Duodenal mucosa (tissue), 2 donors: Measurements from ENCODE around the gene ELMOD1.

Experiments
- H3K27ac ChIP-seq: one replicate; pipeline ENCODE4 v1.7.0; 2013; ENCODE audit warnings: low read depth, low read length
- H3K27me3 ChIP-seq, 2 donors: one replicate each; pipeline ENCODE4 v1.7.0; 2013; ENCODE audit warnings: low read length in 2 of 2, control low read depth in 1 of 2; ENCODE audit not compliant: insufficient read depth in 2 of 2, control insufficient read depth in 1 of 2
- H3K36me3 ChIP-seq, 2 donors: one replicate each; pipeline ENCODE4 v1.7.0; 2013; ENCODE audit warnings: low read length in 2 of 2, control low read depth in 1 of 2; ENCODE audit not compliant: insufficient read depth in 2 of 2, control insufficient read depth in 1 of 2
- H3K4me1 ChIP-seq, 2 donors: one replicate each; pipeline ENCODE4 v1.7.0; 2013; ENCODE audit warnings: low read length in 2 of 2, control low read depth in 1 of 2; ENCODE audit not compliant: insufficient read depth in 2 of 2, control insufficient read depth in 1 of 2
- H3K4me3 ChIP-seq, 2 donors: one replicate each; pipeline ENCODE4 v1.7.0; 2013; ENCODE audit warnings: low read length in 2 of 2, low read depth in 1 of 2
- H3K9ac ChIP-seq, 2 donors: one replicate each; pipeline ENCODE4 v1.7.0; 2013; ENCODE audit warnings: low read length in 2 of 2, low read depth in 1 of 2
- H3K9me3 ChIP-seq, 2 donors: one replicate each; pipeline ENCODE4 v1.7.0; 2013; ENCODE audit warnings: low read length in 2 of 2, control low read depth in 1 of 2; ENCODE audit not compliant: control insufficient read depth in 1 of 2

ELMOD1 gene

GRCh38 chr11:107683061-107683460, 92.1 kb downstream of the ELMOD1 start:
- no peaks in the 10 kb centered on the region for H3K9me3 ChIP-seq
- H3K27me3 ChIP-seq: no peaks in the 10 kb centered on the region
- H3K36me3 ChIP-seq: no peaks in the 10 kb centered on the region
- no peak overlapping the region for H3K9ac ChIP-seq
- H3K4me1 ChIP-seq: no peaks in the 10 kb centered on the region
- H3K27ac ChIP-seq: no peak overlapping the region
- no peak overlapping the region for H3K4me3 ChIP-seq

DNA sequence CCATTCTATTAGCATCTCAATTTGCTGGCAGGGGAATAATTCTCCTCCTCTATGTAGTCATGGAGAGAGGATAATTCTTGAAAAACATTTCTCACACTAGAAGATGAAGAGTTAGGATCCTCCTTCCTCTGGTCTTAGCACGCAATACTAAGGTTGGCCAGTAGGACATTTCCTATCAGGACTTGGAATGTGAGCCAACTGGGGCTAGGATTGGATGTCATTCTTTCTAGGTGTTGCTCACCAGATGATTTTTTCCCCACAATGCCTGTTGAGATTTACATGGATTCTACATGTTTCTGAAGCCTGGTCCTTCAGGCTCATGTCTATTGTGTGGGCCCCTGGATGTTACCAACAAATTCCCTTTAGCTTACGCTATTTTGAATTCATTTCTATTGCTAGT, 92.9 kb downstream of the ELMOD1 start:
- no peak overlapping the region for H3K27ac ChIP-seq
- no peaks in the 10 kb centered on the region for H3K9me3 ChIP-seq
- H3K9ac ChIP-seq: no peak overlapping the region
- no peaks in the 10 kb centered on the region for H3K36me3 ChIP-seq
- no peaks in the 10 kb centered on the region for H3K4me1 ChIP-seq
- H3K27me3 ChIP-seq: no peaks in the 10 kb centered on the region
- no peak overlapping the region for H3K4me3 ChIP-seq

GRCh38 chr11:107688322-107688918, 97.5 kb downstream of the ELMOD1 start:
- peaks cover 0 to 9% of the 10 kb centered on the region in 2 donors for H3K27me3 ChIP-seq
- no peak overlapping the region for H3K9ac ChIP-seq
- H3K4me3 ChIP-seq: no peak overlapping the region
- H3K27ac ChIP-seq: no peak overlapping the region
- no peaks in the 10 kb centered on the region for H3K36me3 ChIP-seq
- no peaks in the 10 kb centered on the region for H3K4me1 ChIP-seq
- H3K9me3 ChIP-seq: no peaks in the 10 kb centered on the region

GRCh38 chr11:107689317-107690202, 98.6 kb downstream of the ELMOD1 start:
- Histone ChIP-seq H3K4me1 (no peaks in the 10 kb centered on the region), H3K27ac (no peak overlapping the region), H3K27me3 (peaks cover 0 to 9% of the 10 kb centered on the region in 2 donors), H3K9me3 (no peaks in the 10 kb centered on the region), H3K9ac (no peak overlapping the region), H3K36me3 (no peaks in the 10 kb centered on the region), H3K4me3 (no peak overlapping the region)

DNA sequence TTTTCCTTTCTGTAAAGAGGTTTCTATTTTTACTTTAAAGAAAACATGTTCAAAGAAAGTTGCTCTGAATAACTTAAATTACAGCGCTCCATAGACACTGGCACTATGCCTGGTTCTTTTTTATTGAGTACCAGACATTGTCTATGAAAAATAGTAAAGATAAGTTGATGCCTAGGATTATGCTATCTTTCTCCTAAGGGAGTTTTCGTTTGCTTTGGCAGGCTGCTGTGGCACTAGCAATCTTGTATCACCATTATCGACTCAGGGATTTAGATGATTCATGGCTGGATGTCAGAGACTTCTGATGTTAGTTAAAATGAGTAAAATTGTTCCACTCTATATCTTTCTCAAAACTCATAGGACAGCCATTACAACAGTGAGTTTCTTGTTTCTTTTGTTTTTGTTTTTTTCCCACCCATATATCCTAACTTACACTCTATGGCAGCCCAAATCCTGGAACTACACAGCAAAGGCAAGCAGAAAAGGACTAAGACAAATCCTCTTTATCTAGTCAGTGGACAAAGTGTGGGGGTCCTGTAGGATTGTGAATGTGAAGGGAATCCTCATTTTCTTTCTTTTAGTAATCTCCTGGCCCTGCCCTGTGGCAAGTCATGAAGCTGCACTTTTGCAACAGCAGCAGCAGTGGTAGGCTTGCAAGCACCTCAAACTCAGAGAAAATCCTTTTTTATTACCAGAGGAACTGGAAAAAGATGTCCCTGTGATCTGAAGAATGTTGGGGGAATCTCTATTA, 100.2 kb downstream of the ELMOD1 start:
- Histone ChIP-seq H3K27ac (no peak overlapping the region), H3K9ac (no peak overlapping the region), H3K4me3 (no peak overlapping the region), H3K4me1 (no peaks in the 10 kb centered on the region), H3K27me3 (peaks cover 0 to 9% of the 10 kb centered on the region in 2 donors), H3K36me3 (no peaks in the 10 kb centered on the region), H3K9me3 (no peaks in the 10 kb centered on the region)

- Histone ChIP-seq H3K27ac (no peak overlapping the region), H3K9ac (no peak overlapping the region), H3K4me1 (no peaks in the 10 kb centered on the region), H3K36me3 (no peaks in the 10 kb centered on the region), H3K4me3 (no peak overlapping the region), H3K9me3 (no peaks in the 10 kb centered on the region), H3K27me3 (peaks cover 0 to 9% of the 10 kb centered on the region in 2 donors)
Observed at GRCh38 chr11:107695446-107695845, 104.5 kb downstream of the ELMOD1 start.

DNA sequence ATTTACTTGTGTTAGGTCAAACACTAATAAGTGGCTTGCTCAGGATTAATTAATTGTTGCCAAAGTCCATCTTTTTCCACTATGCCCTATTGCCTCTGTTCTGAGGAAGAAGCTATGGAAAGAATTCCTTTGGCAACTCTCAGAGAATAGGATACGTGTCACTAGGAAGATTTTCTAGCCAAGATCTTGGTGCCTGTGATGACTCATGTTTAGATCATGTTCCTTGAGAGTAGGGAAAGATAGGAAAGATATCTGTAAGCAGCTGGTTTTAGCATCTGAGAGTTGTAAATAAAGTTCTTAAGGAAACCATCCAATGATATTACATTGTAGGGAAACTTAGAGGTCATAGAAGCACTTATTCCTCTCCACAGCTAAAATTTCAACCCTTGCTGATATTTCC, 105.2 kb downstream of the ELMOD1 start:
- no peaks in the 10 kb centered on the region for H3K9me3 ChIP-seq
- H3K4me1 ChIP-seq: no peaks in the 10 kb centered on the region
- no peak overlapping the region for H3K4me3 ChIP-seq
- peaks cover 0 to 6% of the 10 kb centered on the region in 2 donors for H3K27me3 ChIP-seq
- no peak overlapping the region for H3K9ac ChIP-seq
- no peak overlapping the region for H3K27ac ChIP-seq
- H3K36me3 ChIP-seq: no peaks in the 10 kb centered on the region

GRCh38 chr11:107697291-107697690, 106.3 kb downstream of the ELMOD1 start:
- no peaks in the 10 kb centered on the region for H3K4me1 ChIP-seq
- H3K27me3 ChIP-seq: no peaks in the 10 kb centered on the region
- no peak overlapping the region for H3K4me3 ChIP-seq
- H3K36me3 ChIP-seq: no peaks in the 10 kb centered on the region
- H3K9ac ChIP-seq: no peak overlapping the region
- no peak overlapping the region for H3K27ac ChIP-seq
- H3K9me3 ChIP-seq: no peaks in the 10 kb centered on the region

DNA sequence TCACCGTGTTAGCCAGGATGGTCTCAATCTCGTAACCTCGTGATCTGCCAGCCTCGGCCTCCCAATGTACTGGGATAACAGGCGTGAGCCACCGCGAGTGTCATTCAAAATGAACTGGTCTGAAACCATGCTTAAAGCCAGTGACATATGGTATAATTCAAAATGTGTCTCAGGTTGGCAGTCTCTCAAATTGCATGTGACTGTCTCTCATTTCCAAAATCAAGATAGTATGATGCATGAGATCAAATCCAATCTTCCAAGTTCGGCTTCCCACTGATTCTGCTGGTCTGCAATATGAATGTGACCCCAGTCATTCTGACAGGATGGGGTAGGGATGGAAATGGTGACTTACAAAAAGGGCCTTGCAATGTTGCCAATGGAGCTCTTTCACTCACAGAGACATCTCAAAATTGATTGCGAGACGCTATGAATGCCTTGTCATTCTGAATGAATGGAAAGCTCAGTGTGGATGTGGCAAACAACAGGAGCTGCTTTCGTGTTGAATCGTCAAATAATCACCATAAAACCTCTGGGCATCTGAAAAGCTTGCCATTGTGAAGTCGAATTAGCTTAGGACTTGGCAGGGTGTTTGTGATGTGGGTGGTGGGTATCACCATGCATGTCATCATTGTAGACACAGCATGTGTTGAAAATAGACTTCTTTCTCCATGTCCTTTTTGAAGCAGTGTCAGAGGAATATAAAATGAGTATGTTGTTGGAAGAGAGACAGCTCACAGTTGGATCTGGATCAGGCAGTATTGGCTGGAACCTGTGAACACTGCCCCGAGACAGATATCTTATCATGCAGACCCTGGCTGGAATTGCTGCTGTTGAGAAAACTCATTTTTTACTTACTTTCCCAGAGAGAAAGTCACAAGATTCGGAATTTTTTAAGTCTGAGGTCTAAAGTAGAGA, 108.7 kb downstream of the ELMOD1 start:
- no peak overlapping the region for H3K4me3 ChIP-seq
- no peaks in the 10 kb centered on the region for H3K9me3 ChIP-seq
- H3K4me1 ChIP-seq: no peaks in the 10 kb centered on the region
- no peak overlapping the region for H3K27ac ChIP-seq
- no peaks in the 10 kb centered on the region for H3K36me3 ChIP-seq
- H3K27me3 ChIP-seq: no peaks in the 10 kb centered on the region
- no peak overlapping the region for H3K9ac ChIP-seq
